C4-2B (cell line): ENCODE results near the gene KIF1B.
A peak's percentile ranks its signal among the peaks of the same experiment; 100 is the strongest.

ENCODE experiments used
- H3K27ac ChIP-seq: fragments of 450-650 bp; 2 replicates; pipeline ENCODE4 v1.5.1; 2017
- CTCF ChIP-seq: fragments of 450-650 bp; conservative IDR thresholded peaks from 2 replicates; pipeline ENCODE4 v1.5.1; 2017; ENCODE audit warnings: mild to moderate bottlenecking
- ZFX ChIP-seq: fragments of 450-650 bp; IDR thresholded peaks from 2 replicates; pipeline ENCODE4 v1.6.1; 2017

KIF1B gene

GRCh38 chr1:10388387-10388715 lies 178.0 kb downstream of the KIF1B start:
- no peak for TF ChIP-seq ZFX
- no peak for TF ChIP-seq CTCF
- H3K27ac ChIP-seq, result no peak overlapping the region

- no peak overlapping the region for H3K27ac ChIP-seq
These were observed 179.1 kb downstream of the KIF1B start for GRCh38 chr1:10389271-10389973.

GRCh38 chr1:10396870-10397269 lies 186.5 kb downstream of the KIF1B start:
- TF ChIP-seq ZFX (no peak), CTCF (no peak)

More at GRCh38 chr1:10389271-10389973, 179.1 kb downstream of the KIF1B start:
- TF ChIP-seq CTCF (no peak), ZFX (no peak)

GRCh38 chr1:10398278-10398733 lies 187.9 kb downstream of the KIF1B start:
- H3K27ac ChIP-seq, result peak overlapping the region; percentile 96
- TF ChIP-seq CTCF, result no peak

More at GRCh38 chr1:10396870-10397269, 186.5 kb downstream of the KIF1B start:
- H3K27ac ChIP-seq, result no peak overlapping the region

- peak within 1 kb of the TSS; percentile 96 for H3K27ac ChIP-seq
These were observed 188.5 kb downstream of the KIF1B start, which contains the start of gene PGD for GRCh38 chr1:10398734-10399443. Gene PGD, plus strand, starts transcription at chr1:10399064. Its CDS starts 54 bp downstream, at chr1:10399118.

GRCh38 chr1:10399444-10399941 lies 189.1 kb downstream of the KIF1B start:
- peak overlapping the region; percentile 96 for H3K27ac ChIP-seq
- TF ChIP-seq ZFX (no peak; the same call in 1 of the 2 replicates), CTCF (no peak)

More at GRCh38 chr1:10398734-10399443, 188.5 kb downstream of the KIF1B start, which contains the start of gene PGD:
- no peak for TF ChIP-seq CTCF
- peak; percentile 73 for TF ChIP-seq ZFX

- TF ChIP-seq CTCF (no peak), ZFX (no peak)
- peak overlapping the region; percentile 96 for H3K27ac ChIP-seq
These were observed 189.6 kb downstream of the KIF1B start for GRCh38 chr1:10400013-10400412.
